IMR-90 (cell line): ENCODE measurements around the gene PRKCE. TPM values are rescaled to one million over a fixed set of nuclear protein-coding genes. Genes with fewer than 3 reads are reported as not detected.

ENCODE experiments used
- ATAC-seq: fragments of 200-7000 bp; cut with Tn5 transposase; 2 replicates; pipeline ENCODE4 v1.9.1; 2020; ENCODE audit warnings: low read depth, mild to moderate bottlenecking, moderate library complexity
- BruUV-seq: library from RNA; stranded (reverse); fragments of 400-500 nt; replicated peaks from 2 replicates; lab custom pipeline; 2021; lab: Mats Ljungman, UMichigan
- CTCF ChIA-PET: fragments of 300-600 bp; formaldehyde crosslinking; extraction: SDS; loops from one replicate; lab custom pipeline; 2021; ENCODE audit warnings: antibody characterized with exemption; lab: Yijun Ruan, JAX
- POLR2A ChIA-PET: fragments of 300-600 bp; sonication (Branson Sonifier 250); formaldehyde crosslinking; loops from one replicate; lab custom pipeline; 2022; ENCODE audit warnings: antibody characterized with exemption; ENCODE audit not compliant: unreplicated experiment; lab: Charles Lee
- DNase-seq: peaks from one replicate; pipeline ENCODE4 v3.0.0; 2013
- H2AFZ ChIP-seq: replicated peaks from 2 replicates; pipeline ENCODE3; 2013; ENCODE audit warnings: low read length, mild to moderate bottlenecking; ENCODE audit not compliant: poor library complexity
- H2AK5ac ChIP-seq: 2 replicates; pipeline ENCODE4 v1.6.1; 2013; ENCODE audit warnings: low read depth, low read length, inconsistent platforms
- H2AK9ac ChIP-seq: replicated peaks from 2 replicates; pipeline ENCODE3; 2013; ENCODE audit warnings: mild to moderate bottlenecking, low read depth, low read length, moderate library complexity; ENCODE audit not compliant: poor library complexity
- H2BK120ac ChIP-seq: 2 replicates; pipeline ENCODE4 v1.6.1; 2013; ENCODE audit warnings: low read depth, low read length, inconsistent platforms
- H2BK15ac ChIP-seq: 3 replicates; pipeline ENCODE4 v1.6.1; 2013; ENCODE audit warnings: low read depth, low read length, inconsistent platforms
- H2BK20ac ChIP-seq: 2 replicates; pipeline ENCODE4 v1.6.1; 2013; ENCODE audit warnings: low read depth, mild to moderate bottlenecking, inconsistent platforms, low read length, moderate library complexity
- H2BK5ac ChIP-seq: 2 replicates; pipeline ENCODE4 v1.6.1; 2013; ENCODE audit warnings: mild to moderate bottlenecking, low read depth, low read length, inconsistent platforms; ENCODE audit not compliant: poor library complexity, severe bottlenecking
- H3K14ac ChIP-seq: replicated peaks from 2 replicates; pipeline ENCODE4 v1.6.1; 2013; ENCODE audit warnings: low read depth, low read length, inconsistent platforms
- H3K18ac ChIP-seq: 2 replicates; pipeline ENCODE4 v1.6.1; 2013; ENCODE audit warnings: low read depth, low read length, control low read depth
- H3K23ac ChIP-seq: 2 replicates; pipeline ENCODE4 v1.6.1; 2013; ENCODE audit warnings: low read depth, low read length, inconsistent platforms
- H3K27ac ChIP-seq: 2 replicates; pipeline ENCODE4 v1.5.1; 2013; ENCODE audit warnings: mild to moderate bottlenecking, control low read depth, low read length; ENCODE audit not compliant: insufficient read depth
- H3K27me3 ChIP-seq: 2 replicates; pipeline ENCODE4 v1.6.1; 2013; ENCODE audit warnings: low read length; ENCODE audit not compliant: control insufficient read depth, insufficient read depth
- H3K36me3 ChIP-seq: 2 replicates; pipeline ENCODE4 v1.6.1; 2013; ENCODE audit warnings: low read length, mixed read lengths; ENCODE audit not compliant: control insufficient read depth, insufficient read depth
- H3K4ac ChIP-seq: 2 replicates; pipeline ENCODE4 v1.6.1; 2013; ENCODE audit warnings: low read depth, low read length, inconsistent platforms
- H3K4me1 ChIP-seq: 2 replicates; pipeline ENCODE4 v1.6.1; 2013; ENCODE audit warnings: low read length, mixed read lengths; ENCODE audit not compliant: control insufficient read depth, insufficient read depth
- H3K4me2 ChIP-seq: 2 replicates; pipeline ENCODE4 v1.6.1; 2013; ENCODE audit warnings: low read depth, mild to moderate bottlenecking, control low read depth, low read length, moderate library complexity
- H3K4me3 ChIP-seq: 2 replicates; pipeline ENCODE4 v1.5.1; 2013; ENCODE audit warnings: low read depth, mild to moderate bottlenecking, control low read depth, low read length, moderate library complexity; ENCODE audit not compliant: insufficient read depth
- H3K56ac ChIP-seq: 2 replicates; pipeline ENCODE4 v1.6.1; 2013; ENCODE audit warnings: low read length, inconsistent platforms; ENCODE audit not compliant: insufficient read depth; ENCODE audit errors: extremely low read depth
- H3K79me1 ChIP-seq, 2 experiments: 2 replicates each; pipeline ENCODE4 v1.6.1; 2013; ENCODE audit warnings: low read length in 2 of 2, inconsistent platforms in 1 of 2, low read depth in 1 of 2
- H3K9ac ChIP-seq: 2 replicates; pipeline ENCODE4 v1.6.1; 2013; ENCODE audit warnings: low read depth, low read length, control low read depth
- H3K9me1 ChIP-seq: 2 replicates; pipeline ENCODE4 v1.6.1; 2013; ENCODE audit warnings: low read length, inconsistent platforms; ENCODE audit not compliant: insufficient read depth
- H3K9me3 ChIP-seq: 2 replicates; pipeline ENCODE4 v1.6.1; 2013; ENCODE audit warnings: low read length; ENCODE audit not compliant: control insufficient read depth, insufficient read depth
- H4K20me1 ChIP-seq: 2 replicates; pipeline ENCODE4 v1.6.1; 2013; ENCODE audit warnings: low read length, inconsistent platforms; ENCODE audit not compliant: insufficient read depth
- H4K5ac ChIP-seq: 2 replicates; pipeline ENCODE4 v1.6.1; 2013; ENCODE audit warnings: mild to moderate bottlenecking, low read depth, low read length, control low read depth
- H4K8ac ChIP-seq, 2 experiments: 2 replicates each; pipeline ENCODE4 v1.6.1; 2013; ENCODE audit warnings: low read depth in 2 of 2, low read length in 2 of 2, control low read depth in 1 of 2, inconsistent platforms in 1 of 2
- H4K91ac ChIP-seq: 2 replicates; pipeline ENCODE4 v1.6.1; 2013; ENCODE audit warnings: low read depth, low read length, inconsistent platforms; ENCODE audit not compliant: insufficient read depth
- RAD21 ChIP-seq: IDR thresholded peaks from 2 replicates; pipeline ENCODE4 v1.6.1; 2012; ENCODE audit warnings: low read length, improper control_type of control experiment
- WGBS, 2 experiments: methylation state at CpG; one replicate each; pipeline versions ENCODE4 v1.1.5 to v1.1.7; 2013; ENCODE audit warnings: missing lambda C conversion rate in 2 of 2; ENCODE audit not compliant: insufficient read length in 1 of 2; ENCODE audit errors: extremely low coverage in 2 of 2; 5-methylcytosine and 5-hydroxymethylcytosine counted together
- dilution Hi-C: fragments of 300-500 bp; cut with HindIII; formaldehyde crosslinking; loops from one replicate; pipeline ENCODE4 v1.14.3; 2018; ENCODE audit warnings: low sequenced_read_pairs; ENCODE audit not compliant: unreplicated experiment
- in situ Hi-C: fragments of 300-500 bp; cut with MboI; formaldehyde crosslinking; loops from 3 replicates; pipeline ENCODE4 v1.14.3; 2019; ENCODE audit warnings: low sequenced_read_pairs, inconsistent platforms, mixed read lengths
- intact Hi-C: fragments of 100-400 bp; cut with micrococcal nuclease; formaldehyde crosslinking; loops from 2 replicates; pipeline ENCODE4 v1.10.0; 2022
- polyA plus RNA-seq, 3 experiments: library from polyadenylated mRNA; depleted of rRNA; stranded (reverse); fragments of >200 nt; gene quantifications; 2 replicates each; pipeline ENCODE4 v1.2.3, GENCODE V29; 2012; ENCODE audit warnings: low replicate concordance in 1 of 3
- total RNA-seq: library from RNA; depleted of rRNA; stranded (reverse); fragments of >200 nt; gene quantifications from 2 replicates; pipeline ENCODE4 v1.2.3, GENCODE V29; 2012
- TF ChIP-seq, protein P1 (sequence below): fragments of 150-350 bp; IDR thresholded peaks from 2 replicates; pipeline ENCODE4 v1.6.1; 2017; ENCODE audit warnings: mild to moderate bottlenecking, antibody characterized with exemption, low read length, low read depth
- TF ChIP-seq, protein P2 (sequence below): fragments of 150-350 bp; IDR thresholded peaks from 2 replicates; pipeline ENCODE4 v1.6.1; 2016; ENCODE audit warnings: low read depth, mild to moderate bottlenecking, low read length, moderate library complexity, borderline replicate concordance

PRKCE gene
- total and polyA plus RNA-seq, 2 of the 4 experiments (the other 2 are of a cell fraction), result 8.1 to 32.4 TPM

DNA sequence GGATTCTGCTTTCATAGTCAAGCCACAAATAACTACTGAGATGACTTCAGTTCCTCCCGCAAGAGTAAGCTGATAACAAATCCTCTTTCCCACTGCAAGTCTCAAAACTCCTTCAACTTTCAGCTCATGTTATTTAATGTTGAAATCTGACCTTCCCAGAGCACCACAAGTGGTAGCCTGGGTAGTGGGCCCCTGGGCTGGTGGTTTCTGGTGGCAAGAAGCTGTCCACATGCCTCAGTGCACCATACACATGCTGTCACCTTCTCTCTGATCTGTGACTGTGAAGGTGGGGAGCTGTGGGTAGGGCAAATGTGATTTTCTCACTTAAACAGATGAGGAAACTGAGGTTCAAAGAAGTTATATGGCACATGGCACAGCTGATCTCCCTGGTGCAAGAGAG is 399.6 kb downstream of the PRKCE start:
- Histone ChIP-seq H3K4me3 (no peak overlapping the region), H4K5ac (no peak overlapping the region), H2BK120ac (no peak overlapping the region), H3K79me1 (no peaks in the 10 kb centered on the region), H3K9me1 (no peaks in the 10 kb centered on the region; the same call in 1 of the 2 replicates), H3K9me3 (no peaks in the 10 kb centered on the region), H2BK20ac (no peak overlapping the region), H4K20me1 (no peaks in the 10 kb centered on the region), H2AK9ac (no peak overlapping the region), H3K27me3 (no peaks in the 10 kb centered on the region), H4K8ac (no peak overlapping the region), H4K91ac (no peak overlapping the region), H3K14ac (peak overlapping the region; percentile 52; the same call in 1 of the 2 replicates), H2AFZ (no peak overlapping the region), H3K4ac (no peak overlapping the region), H3K56ac (no peak overlapping the region), H2AK5ac (no peak overlapping the region), H3K4me1 (no peaks in the 10 kb centered on the region), H3K27ac (no peak overlapping the region), H3K23ac (no peak overlapping the region), H2BK15ac (no peak overlapping the region), H3K9ac (no peak overlapping the region), H3K4me2 (no peak overlapping the region), H3K36me3 (peaks cover 2% of the 10 kb centered on the region; the same call in 1 of the 2 replicates), H2BK5ac (no peak overlapping the region), H3K18ac (no peak overlapping the region)
- no TSS peak for BruUV-seq
- CTCF ChIA-PET, result no interaction called here
- intact Hi-C loops, result no loop called here
- no CpG with 5 or more reads among the region's 1 CpG for WGBS, 2 experiments
- in situ Hi-C loops, result no loop called here
- dilution Hi-C loops, result no loop called here
- DNase-seq (no peak), ATAC-seq (no peak)
- POLR2A ChIA-PET, result no interaction called here
- TF ChIP-seq, protein P1, sequence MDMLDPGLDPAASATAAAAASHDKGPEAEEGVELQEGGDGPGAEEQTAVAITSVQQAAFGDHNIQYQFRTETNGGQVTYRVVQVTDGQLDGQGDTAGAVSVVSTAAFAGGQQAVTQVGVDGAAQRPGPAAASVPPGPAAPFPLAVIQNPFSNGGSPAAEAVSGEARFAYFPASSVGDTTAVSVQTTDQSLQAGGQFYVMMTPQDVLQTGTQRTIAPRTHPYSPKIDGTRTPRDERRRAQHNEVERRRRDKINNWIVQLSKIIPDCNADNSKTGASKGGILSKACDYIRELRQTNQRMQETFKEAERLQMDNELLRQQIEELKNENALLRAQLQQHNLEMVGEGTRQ, result no peak
- no peak for TF ChIP-seq RAD21
- TF ChIP-seq, protein P2, sequence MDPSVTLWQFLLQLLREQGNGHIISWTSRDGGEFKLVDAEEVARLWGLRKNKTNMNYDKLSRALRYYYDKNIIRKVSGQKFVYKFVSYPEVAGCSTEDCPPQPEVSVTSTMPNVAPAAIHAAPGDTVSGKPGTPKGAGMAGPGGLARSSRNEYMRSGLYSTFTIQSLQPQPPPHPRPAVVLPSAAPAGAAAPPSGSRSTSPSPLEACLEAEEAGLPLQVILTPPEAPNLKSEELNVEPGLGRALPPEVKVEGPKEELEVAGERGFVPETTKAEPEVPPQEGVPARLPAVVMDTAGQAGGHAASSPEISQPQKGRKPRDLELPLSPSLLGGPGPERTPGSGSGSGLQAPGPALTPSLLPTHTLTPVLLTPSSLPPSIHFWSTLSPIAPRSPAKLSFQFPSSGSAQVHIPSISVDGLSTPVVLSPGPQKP, result no peak
